Stimulated activated CD4-positive, alpha-beta T cell treated with anti-CD3 and anti-CD28 coated beads, Interleukin-4, amount 100 ng/mL, for 1 hour (primary cell): Measurements from ENCODE around the gene KLK14.

Experiments used
- DNase-seq: peaks from one replicate; pipeline ENCODE4 v3.0.0-alpha.2; 2020

Gene KLK14

DNA sequence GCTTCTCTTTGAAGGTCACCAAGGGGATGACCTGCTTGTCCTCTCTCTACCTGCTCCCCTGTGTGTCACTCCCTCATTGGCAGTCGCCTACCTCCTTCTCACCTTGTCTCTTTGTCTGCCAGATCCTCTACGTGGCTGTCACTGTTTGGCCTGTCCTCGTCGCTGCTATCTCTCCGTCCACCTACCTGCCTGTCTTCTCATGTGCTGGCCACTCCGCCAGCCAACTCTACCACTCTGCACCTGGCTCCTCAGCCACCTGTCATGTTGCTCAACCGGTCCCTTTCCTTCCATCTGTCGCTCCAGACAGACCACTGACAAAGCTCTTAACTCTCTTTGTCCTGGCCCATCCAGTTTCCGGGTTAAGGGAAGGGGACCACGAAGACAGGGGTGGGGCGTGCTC, 48.0 kb downstream of the KLK14 start, which contains the start of gene KLK12:
Gene KLK12, minus strand, starts transcription at position 299 of the 400 bp plus-strand sequence. CDS start 381 bp downstream, outside the sequence.
- no peak for DNase-seq

DNA sequence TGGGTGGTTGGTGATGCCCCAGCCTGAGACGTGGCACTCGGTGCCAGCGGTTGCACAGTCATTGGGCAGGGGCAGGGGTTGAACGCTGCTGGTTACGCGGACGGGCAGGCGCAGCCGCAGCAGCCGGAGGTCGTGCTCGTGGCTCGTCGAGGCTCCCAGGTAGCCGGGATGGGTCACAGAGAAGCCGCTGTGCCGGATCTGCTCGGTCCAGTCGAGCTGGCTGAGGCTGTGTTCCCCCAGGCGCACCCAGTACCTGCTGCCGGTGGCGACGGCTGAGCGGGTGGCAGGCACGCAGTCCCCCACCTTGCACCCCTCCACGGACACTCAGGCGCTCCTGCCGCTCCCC, 50.8 kb downstream of the KLK14 start:
- no peak for DNase-seq

DNA sequence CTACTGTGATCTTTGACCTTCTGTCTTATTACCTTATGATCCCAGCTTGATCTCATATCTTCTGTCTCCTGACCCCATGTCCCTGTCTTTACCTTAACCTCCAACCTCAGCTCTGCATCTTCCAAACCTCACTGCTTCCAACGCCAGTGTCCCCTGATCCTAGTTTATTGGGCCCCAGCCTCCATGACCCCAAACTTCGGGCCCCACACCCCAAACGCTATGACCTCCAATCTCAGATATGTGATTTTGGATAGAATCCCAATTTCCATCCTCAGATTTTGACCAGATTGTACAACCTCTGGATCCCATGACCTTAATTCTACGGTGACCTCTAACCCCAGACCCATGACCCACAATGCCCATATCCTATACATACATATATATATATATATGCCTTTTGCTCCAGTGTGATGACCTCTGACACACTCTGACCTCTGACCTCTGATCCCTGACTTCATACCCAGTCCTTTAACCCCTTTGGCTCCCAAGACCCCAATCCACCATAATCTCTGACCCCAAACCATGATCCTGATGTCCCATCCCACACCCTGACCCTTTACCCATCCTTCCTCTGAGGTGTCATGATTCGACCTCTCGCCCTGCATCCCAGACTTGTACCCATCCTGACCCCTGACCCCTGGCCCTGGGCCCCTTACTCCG, 51.3 kb downstream of the KLK14 start:
- no peak for DNase-seq

DNA sequence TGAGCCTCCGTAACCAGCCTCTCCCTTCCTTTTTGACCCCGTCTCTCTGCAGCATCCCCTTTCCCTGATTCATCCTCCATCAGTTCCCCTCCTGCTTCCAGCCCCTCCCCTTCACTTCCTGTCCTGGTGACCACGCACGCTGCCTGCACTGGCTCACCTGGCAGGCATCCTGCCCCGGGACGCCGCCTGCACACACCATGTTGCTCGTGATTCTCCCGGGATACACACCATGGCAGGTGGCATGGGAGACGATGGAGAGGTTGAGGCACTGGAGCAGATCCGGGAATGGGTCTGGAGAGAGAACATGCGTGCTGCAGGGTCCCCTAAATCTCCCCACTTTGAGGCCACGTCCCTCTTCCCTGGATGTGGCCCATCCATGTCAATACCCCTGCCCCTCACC, 52.1 kb downstream of the KLK14 start:
- no peak for DNase-seq

DNA sequence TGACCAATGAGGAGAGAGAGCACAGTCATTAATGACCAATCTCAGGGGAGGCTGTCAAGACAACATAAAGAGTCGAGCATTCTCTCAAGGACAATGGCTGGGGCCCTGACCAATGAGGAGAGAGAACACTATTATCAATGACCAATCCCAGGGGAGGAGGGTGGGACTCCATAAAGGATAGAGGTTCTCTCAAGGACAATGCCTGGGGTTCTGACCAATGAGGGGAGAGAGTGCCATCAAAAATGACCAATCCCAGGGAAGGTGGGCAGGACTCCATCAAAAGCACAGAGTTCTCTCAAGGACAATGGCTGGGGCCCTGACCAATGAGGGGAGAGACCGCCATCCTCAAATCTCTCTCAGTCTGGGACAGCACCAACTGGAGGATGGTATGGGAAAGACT, 53.0 kb downstream of the KLK14 start:
- DNase-seq, result no peak
